Hematopoietic multipotent progenitor cell treated with erythropoietin and hydrocortisone succinate and interleukin-3 and kit ligand, for 17 days (in vitro differentiated cells): Measurements from ENCODE around the gene SDS.

Experiments
- DNase-seq: peaks from one replicate; pipeline ENCODE4 v3.0.0-alpha.2; 2015; ENCODE audit warnings: low spot score

SDS gene

GRCh38 chr12:113398346-113399290, 5.1 kb downstream of the SDS start:
- DNase-seq: no peak

- DNase-seq: no peak
These were observed 6.0 kb downstream of the SDS start for GRCh38 chr12:113397497-113398197.

- DNase-seq: no peak
These were observed 6.7 kb downstream of the SDS start for GRCh38 chr12:113396828-113397496.

GRCh38 chr12:113396200-113396599, 7.5 kb downstream of the SDS start:
- no peak for DNase-seq

GRCh38 chr12:113395119-113395518, 8.6 kb downstream of the SDS start:
- DNase-seq: no peak

- no peak for DNase-seq
These were observed 9.9 kb downstream of the SDS start for GRCh38 chr12:113393749-113394148.

GRCh38 chr12:113392988-113393579, 10.6 kb downstream of the SDS start:
- DNase-seq: no peak

GRCh38 chr12:113392520-113392919, 11.2 kb downstream of the SDS start:
- no peak for DNase-seq

GRCh38 chr12:113391650-113392337, 11.9 kb downstream of the SDS start:
- DNase-seq: no peak

- DNase-seq: no peak
These were observed 12.5 kb downstream of the SDS start for GRCh38 chr12:113391145-113391544.

- DNase-seq: no peak
These were observed 13.3 kb downstream of the SDS start for GRCh38 chr12:113390064-113391043.

- DNase-seq: no peak
These were observed 15.3 kb downstream of the SDS start for GRCh38 chr12:113388351-113388750.

- DNase-seq: no peak
These were observed 16.1 kb downstream of the SDS start for GRCh38 chr12:113387631-113388030.

GRCh38 chr12:113386866-113387566, 16.7 kb downstream of the SDS start:
- DNase-seq: no peak

- no peak for DNase-seq
These were observed 18.3 kb downstream of the SDS start for GRCh38 chr12:113385282-113385882.

- DNase-seq: no peak
These were observed 18.9 kb downstream of the SDS start for GRCh38 chr12:113384778-113385177.

GRCh38 chr12:113382206-113382605, 21.5 kb downstream of the SDS start:
- no peak for DNase-seq

- no peak for DNase-seq
These were observed 22.5 kb downstream of the SDS start for GRCh38 chr12:113381220-113381619.

GRCh38 chr12:113378291-113378690, 25.4 kb downstream of the SDS start:
- DNase-seq: no peak
